Duodenal mucosa (tissue), 2 donors: ENCODE measurements around the gene SLC25A48.
"Not testable (repeated sequence)": the region's sequence is repeated elsewhere in the genome, so short reads cannot be mapped to it uniquely, and the experiment has no call there.

ENCODE experiments used
- H3K27ac ChIP-seq: one replicate; pipeline ENCODE4 v1.7.0; 2013; ENCODE audit warnings: low read depth, low read length
- H3K27me3 ChIP-seq, 2 donors: one replicate each; pipeline ENCODE4 v1.7.0; 2013; ENCODE audit warnings: low read length in 2 of 2, control low read depth in 1 of 2; ENCODE audit not compliant: insufficient read depth in 2 of 2, control insufficient read depth in 1 of 2
- H3K36me3 ChIP-seq, 2 donors: one replicate each; pipeline ENCODE4 v1.7.0; 2013; ENCODE audit warnings: low read length in 2 of 2, control low read depth in 1 of 2; ENCODE audit not compliant: insufficient read depth in 2 of 2, control insufficient read depth in 1 of 2
- H3K4me1 ChIP-seq, 2 donors: one replicate each; pipeline ENCODE4 v1.7.0; 2013; ENCODE audit warnings: low read length in 2 of 2, control low read depth in 1 of 2; ENCODE audit not compliant: insufficient read depth in 2 of 2, control insufficient read depth in 1 of 2
- H3K4me3 ChIP-seq, 2 donors: one replicate each; pipeline ENCODE4 v1.7.0; 2013; ENCODE audit warnings: low read length in 2 of 2, low read depth in 1 of 2
- H3K9ac ChIP-seq, 2 donors: one replicate each; pipeline ENCODE4 v1.7.0; 2013; ENCODE audit warnings: low read length in 2 of 2, low read depth in 1 of 2
- H3K9me3 ChIP-seq, 2 donors: one replicate each; pipeline ENCODE4 v1.7.0; 2013; ENCODE audit warnings: low read length in 2 of 2, control low read depth in 1 of 2; ENCODE audit not compliant: control insufficient read depth in 1 of 2

The SLC25A48 gene

GRCh38 chr5:135851915-135852845, 17.7 kb downstream of the SLC25A48 start:
- H3K9me3 ChIP-seq: no peaks in the 10 kb centered on the region
- no peaks in the 10 kb centered on the region for H3K36me3 ChIP-seq
- no peaks in the 10 kb centered on the region for H3K4me1 ChIP-seq
- H3K27ac ChIP-seq: no peak overlapping the region
- H3K27me3 ChIP-seq: no peaks in the 10 kb centered on the region
- no peak overlapping the region for H3K4me3 ChIP-seq
- H3K9ac ChIP-seq: no peak overlapping the region

- Histone ChIP-seq H3K27me3 (no peaks in the 10 kb centered on the region), H3K4me3 (no peak overlapping the region), H3K9ac (no peak overlapping the region), H3K4me1 (no peaks in the 10 kb centered on the region), H3K9me3 (no peaks in the 10 kb centered on the region), H3K27ac (no peak overlapping the region), H3K36me3 (no peaks in the 10 kb centered on the region)
Measured at GRCh38 chr5:135857630-135858311, 23.3 kb downstream of the SLC25A48 start.

DNA sequence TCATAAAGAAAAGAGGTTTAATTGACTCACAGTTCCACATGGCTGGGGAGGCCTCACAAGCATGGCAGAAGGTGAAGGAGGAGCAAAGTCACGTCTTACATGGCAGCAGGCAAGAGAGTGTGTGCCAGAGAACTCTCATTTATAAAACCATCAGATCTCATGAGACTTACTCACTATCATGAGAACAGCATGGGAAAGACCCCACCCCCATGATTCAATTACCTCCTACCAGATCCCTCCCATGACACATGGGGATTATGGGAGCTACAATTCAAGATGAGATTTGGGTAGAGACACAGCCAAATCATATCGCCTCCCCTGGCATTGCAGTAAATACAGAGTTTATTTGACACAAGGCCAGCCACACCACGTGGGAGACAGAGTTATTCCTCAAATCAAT, 24.7 kb downstream of the SLC25A48 start:
- H3K27me3 ChIP-seq, H3K9me3 ChIP-seq, H3K27ac ChIP-seq: not testable (repeated sequence)

GRCh38 chr5:135859641-135860040, 25.2 kb downstream of the SLC25A48 start:
- H3K4me3 ChIP-seq: no peak overlapping the region
- H3K27me3 ChIP-seq: no peaks in the 10 kb centered on the region
- no peak overlapping the region for H3K27ac ChIP-seq
- no peaks in the 10 kb centered on the region for H3K36me3 ChIP-seq
- no peaks in the 10 kb centered on the region for H3K4me1 ChIP-seq
- H3K9ac ChIP-seq: no peak overlapping the region
- no peaks in the 10 kb centered on the region for H3K9me3 ChIP-seq

More for the DNA sequence above, 24.7 kb downstream of the SLC25A48 start:
- not testable (repeated sequence) for H3K4me3 ChIP-seq, H3K36me3 ChIP-seq, H3K9ac ChIP-seq, H3K4me1 ChIP-seq

DNA sequence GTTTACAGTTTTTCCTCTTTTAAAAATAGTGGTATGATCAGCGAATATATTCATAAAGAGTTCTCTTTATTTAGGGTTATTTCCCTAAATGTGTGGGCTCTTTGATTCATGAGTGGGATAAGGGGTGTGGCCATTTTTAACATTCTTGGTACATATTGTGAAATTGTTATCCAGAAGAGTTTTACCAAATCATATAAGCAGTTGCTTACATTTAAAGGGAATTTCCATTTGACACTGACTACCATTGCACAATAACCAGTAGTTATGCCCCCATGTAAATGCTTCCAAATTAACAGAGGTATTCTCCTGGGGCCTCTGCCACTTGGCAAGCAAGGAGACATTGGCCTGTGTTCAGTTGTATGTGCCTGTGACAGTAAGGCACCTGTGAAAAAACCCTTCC, 27.2 kb downstream of the SLC25A48 start:
- no peaks in the 10 kb centered on the region for H3K9me3 ChIP-seq
- no peak overlapping the region for H3K4me3 ChIP-seq
- H3K4me1 ChIP-seq: no peaks in the 10 kb centered on the region
- no peaks in the 10 kb centered on the region for H3K27me3 ChIP-seq
- no peak overlapping the region for H3K9ac ChIP-seq
- H3K27ac ChIP-seq: no peak overlapping the region
- H3K36me3 ChIP-seq: no peaks in the 10 kb centered on the region

- no peak overlapping the region for H3K9ac ChIP-seq
- no peaks in the 10 kb centered on the region for H3K9me3 ChIP-seq
- no peaks in the 10 kb centered on the region for H3K36me3 ChIP-seq
- no peak overlapping the region for H3K4me3 ChIP-seq
- H3K27me3 ChIP-seq: no peaks in the 10 kb centered on the region
- H3K4me1 ChIP-seq: peaks cover 0 to under 1% of the 10 kb centered on the region in 2 donors
- no peak overlapping the region for H3K27ac ChIP-seq
Measured at GRCh38 chr5:135862086-135862485, 27.6 kb downstream of the SLC25A48 start.

GRCh38 chr5:135862744-135863143, 28.3 kb downstream of the SLC25A48 start:
- H3K9ac ChIP-seq: no peak overlapping the region
- no peak overlapping the region for H3K27ac ChIP-seq
- H3K27me3 ChIP-seq: no peaks in the 10 kb centered on the region
- H3K9me3 ChIP-seq: no peaks in the 10 kb centered on the region
- H3K36me3 ChIP-seq: no peaks in the 10 kb centered on the region
- H3K4me1 ChIP-seq: peaks cover 0 to 7% of the 10 kb centered on the region in 2 donors
- H3K4me3 ChIP-seq: no peak overlapping the region

DNA sequence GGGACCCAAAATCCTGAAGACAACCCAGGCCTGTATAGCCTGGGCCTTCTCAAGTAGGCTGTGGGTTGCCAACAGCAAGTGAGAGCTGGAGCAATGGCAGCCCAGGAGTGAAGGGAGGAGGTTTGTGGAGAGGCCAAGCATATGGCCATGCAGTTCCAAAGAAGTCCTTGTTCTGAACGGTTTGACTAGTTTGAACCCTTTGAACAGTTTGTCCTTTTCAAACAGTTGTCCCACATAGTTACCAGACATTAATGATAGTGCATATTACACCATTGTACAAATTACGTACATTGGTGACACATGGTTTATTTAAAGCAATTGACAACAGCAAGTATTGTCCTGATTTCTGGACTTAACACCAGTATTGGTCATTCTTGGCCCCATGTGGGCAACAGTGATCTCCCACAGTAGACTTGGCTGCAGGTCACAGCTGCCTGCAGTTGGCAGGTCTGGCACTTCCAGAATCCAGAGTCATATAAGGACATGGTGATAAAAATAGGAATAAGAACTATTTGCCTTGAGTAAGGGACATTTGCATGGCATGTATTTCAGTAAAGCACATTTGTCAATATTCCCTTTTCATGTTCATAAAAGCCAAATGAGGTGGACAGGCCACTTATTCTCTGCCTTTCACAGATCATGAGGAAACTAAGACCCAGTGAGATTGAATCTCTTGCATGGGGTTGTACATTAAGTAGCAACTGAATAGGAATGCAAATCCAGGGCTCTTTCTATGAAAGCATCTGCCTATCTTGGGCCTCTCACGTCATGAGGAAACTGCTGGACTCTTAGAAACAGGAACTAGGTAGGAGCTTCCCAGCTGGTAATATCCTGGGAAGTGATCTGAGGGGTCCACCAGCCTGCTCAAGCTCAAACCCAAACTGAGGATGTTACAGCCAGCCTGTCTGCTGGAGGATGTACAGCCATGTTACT, 30.3 kb downstream of the SLC25A48 start:
- Histone ChIP-seq H3K4me3 (no peak overlapping the region), H3K36me3 (no peaks in the 10 kb centered on the region), H3K9me3 (no peaks in the 10 kb centered on the region), H3K27ac (no peak overlapping the region), H3K27me3 (no peaks in the 10 kb centered on the region), H3K9ac (no peak overlapping the region), H3K4me1 (peaks cover 6 to 25% of the 10 kb centered on the region in 2 donors)

- no peak overlapping the region for H3K27ac ChIP-seq
- no peak overlapping the region for H3K9ac ChIP-seq
- H3K36me3 ChIP-seq: no peaks in the 10 kb centered on the region
- no peak overlapping the region for H3K4me3 ChIP-seq
- no peaks in the 10 kb centered on the region for H3K9me3 ChIP-seq
- H3K27me3 ChIP-seq: no peaks in the 10 kb centered on the region
- H3K4me1 ChIP-seq: peaks cover 9 to 33% of the 10 kb centered on the region in 2 donors
Measured at GRCh38 chr5:135866016-135866415, 31.6 kb downstream of the SLC25A48 start.
